Amniotic epithelial cell (primary cell): ENCODE results near the gene KRTAP4-4.

Source experiments
- DNase-seq: peaks from one replicate; pipeline ENCODE4 v3.0.0-alpha.2; 2010; ENCODE audit warnings: low read depth

The KRTAP4-4 gene

GRCh38 chr17:41111151-41111885 lies 49.2 kb downstream of the KRTAP4-4 start:
- DNase-seq, result no peak
